HG03575 (cell line): ENCODE results near the gene SCAI.
"Not testable (repeated sequence)": the region's sequence is repeated elsewhere in the genome, so short reads cannot be mapped to it uniquely, and the experiment has no call there.

Experiments
- ATAC-seq: cut with Tn5 transposase; IDR thresholded peaks from one replicate; pipeline ENCODE4 v1.9.1; 2021; ENCODE audit not compliant: unreplicated experiment, insufficient number of reproducible peaks, low FRiP score; ENCODE audit errors: extremely low read depth

Gene SCAI

DNA sequence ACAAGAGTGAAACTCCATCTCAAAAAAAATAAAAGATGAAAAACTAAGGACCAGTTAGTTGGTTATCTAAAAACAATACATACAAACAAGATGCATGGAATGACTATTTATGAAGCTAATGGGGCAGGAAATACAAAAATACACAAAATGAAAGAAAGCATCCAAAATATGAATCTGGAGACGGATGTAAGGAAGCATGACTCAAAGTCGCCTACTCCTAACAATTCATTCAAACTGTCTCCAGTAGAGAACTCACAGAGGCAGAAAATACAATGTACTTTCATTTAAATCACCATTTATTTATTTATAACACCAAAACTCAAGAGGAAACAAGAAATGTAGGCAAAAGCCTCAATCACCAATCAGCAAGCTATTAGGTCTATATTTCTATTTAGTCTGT lies 68.4 kb downstream of the SCAI start:
- ATAC-seq: no peak

DNA sequence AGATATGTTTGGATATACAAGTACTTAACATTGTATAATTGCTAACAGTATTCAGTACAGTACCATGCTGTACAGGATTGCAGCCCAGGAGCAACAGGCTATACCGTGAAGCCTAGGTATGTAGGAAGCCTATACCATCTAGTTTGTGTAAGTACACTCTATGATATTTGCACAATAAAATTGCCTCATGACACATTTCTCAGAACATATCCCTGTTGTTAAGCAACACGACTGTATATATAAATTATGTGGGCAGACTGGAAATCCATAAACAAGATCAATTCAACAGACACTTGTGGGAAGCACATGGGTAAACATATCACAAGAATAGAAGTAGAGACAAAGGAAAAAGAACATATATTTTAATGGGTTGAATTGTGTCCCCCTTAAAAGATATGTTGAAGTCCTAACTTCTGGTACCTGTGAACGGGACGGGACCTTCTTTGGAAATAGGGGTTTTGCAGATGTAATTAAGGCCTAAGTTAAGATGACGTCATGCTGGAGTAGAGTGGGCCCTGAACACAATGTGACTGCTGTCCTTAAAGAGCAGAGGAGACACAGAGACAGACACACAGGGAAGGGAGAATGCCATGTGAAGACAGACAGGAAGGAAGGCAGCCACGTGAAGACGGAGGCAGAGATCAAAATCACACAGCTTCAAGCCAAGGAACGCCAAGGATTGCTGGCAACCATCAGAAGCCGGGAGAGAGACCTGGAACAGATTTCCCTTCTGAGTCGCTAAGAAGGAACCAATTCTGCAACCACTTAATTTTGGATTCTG lies 76.3 kb downstream of the SCAI start:
- no peak for ATAC-seq

DNA sequence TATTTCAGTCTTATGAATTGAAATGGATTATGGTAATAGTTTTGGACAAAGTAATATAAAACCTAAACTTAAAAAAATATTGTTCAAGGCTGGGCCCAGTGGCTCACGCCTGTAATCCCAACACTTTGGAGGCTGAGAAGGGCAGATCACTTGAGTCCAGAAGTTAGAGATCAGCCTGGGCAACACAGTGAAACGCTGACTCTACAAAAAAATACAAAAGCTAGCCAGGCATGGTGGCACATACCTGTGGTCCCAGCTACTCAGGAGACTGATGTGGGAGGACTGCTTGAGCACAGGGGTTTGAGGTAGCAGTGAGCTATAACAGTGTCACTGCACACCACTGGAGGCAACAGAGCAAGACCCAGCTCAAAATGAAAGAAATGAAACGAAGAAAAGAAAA lies 81.9 kb downstream of the SCAI start:
- no peak for ATAC-seq

DNA sequence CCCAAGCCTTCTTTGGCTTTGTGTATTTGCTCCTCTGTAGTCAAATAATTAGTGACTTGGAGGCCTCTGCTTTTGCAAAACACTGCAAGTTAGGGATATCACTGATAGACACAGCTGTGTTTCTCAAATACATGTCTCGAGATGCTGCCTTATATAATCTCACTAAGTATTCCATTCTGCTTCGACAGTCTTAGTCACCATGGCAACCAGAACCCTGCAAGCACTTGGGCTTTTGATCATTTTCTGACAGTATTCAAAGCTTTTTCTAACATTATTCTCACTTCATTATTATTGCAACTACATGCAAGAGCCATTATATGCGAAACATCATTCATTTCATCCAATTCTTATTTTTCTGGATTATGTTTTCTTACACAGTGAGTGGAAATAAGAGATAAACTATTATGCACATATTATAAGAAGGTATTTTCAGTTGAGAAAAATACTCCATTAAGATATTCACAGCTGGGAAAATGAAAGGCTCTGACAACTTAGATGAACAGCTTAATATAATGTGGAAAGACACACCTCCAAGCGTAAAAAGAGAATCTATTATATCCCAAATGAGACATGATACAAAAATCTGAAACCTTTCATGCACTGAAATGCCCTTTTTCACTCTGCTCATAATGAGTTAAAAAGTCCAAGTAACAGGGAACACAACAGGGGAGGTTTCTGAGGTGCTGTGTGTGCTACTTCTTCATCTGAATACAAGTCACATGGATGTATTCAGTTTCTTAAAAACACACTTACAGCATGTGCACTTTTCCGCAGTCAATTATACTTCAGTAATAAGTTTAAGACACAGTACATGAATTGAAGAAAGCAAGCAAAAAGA lies 93.9 kb downstream of the SCAI start:
- ATAC-seq: no peak

DNA sequence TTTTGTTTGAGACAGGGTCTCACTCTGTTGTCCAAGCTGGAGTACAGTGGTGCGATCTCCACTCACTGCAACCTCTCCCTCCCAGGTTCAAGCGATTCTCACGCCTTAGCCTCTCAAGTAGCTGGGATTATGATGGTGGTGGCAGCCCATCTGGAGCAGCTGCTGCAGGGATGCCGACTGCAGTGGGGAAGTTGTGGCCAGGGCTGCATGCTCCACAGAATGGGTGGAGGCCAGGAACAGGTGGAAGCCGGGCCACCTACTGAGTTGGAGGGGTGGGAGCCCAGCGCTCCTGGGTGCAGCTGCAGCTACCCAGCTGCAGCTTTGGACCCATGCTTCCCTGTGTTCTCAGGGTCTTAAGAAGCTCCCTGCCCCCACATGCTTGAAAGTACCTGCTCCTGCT lies 99.7 kb downstream of the SCAI start:
- no peak for ATAC-seq

DNA sequence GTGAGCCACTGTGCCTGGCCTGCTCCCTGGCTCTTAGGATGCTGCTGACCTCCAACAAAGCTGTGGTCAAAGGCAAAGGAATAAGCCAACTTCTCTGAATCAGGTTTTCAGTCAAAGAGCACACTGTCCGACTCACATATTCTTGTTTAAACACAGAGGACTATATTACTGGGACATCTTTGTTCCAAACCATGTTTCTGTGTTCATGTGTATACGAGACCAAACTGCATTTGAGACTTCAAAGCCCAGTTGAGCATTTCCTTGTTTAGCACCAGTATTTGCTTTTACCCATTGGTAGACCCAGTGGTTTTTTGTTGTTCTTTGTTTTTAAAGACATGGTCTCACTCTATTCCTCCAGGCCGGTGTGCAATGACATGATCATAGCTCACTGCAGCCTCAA lies 100.2 kb downstream of the SCAI start:
- no peak for ATAC-seq

DNA sequence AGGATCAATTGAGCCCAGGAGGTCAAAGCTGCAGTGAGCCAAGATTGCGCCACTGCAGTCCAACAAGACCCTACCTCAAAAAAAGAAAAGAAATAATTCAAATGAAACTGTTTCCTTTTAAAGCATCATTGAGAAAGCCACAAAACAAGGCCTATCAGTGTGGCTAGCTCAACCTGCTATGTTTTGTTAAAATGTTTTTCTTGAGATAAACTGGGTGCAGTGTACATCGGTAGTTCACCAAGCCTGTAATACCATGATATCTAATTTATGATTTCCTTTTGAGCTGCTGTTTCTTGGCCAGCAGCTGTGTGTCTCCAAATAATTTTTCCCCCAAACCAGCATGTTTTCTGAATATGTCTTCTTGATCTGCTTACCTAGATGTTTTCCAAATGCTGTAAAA lies 105.2 kb downstream of the SCAI start:
- ATAC-seq: no peak

DNA sequence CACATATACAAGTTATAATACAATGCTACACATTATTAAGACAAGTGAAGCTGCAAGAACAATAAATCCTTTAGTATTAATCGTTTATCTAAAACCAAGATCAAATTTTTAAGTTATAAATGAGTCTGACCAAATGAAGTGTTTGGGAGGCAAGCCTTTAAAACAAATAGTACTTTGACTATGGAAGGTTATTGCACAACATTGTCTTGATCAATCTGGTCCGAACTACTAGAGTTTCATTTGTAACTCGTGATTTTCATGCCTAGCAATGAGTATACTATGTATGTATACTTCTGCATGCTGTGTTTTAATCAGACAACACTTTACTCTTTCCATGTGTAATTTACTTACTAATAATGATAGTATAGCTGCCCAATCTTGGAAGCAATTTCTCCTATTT lies 115.3 kb downstream of the SCAI start:
- no peak for ATAC-seq

DNA sequence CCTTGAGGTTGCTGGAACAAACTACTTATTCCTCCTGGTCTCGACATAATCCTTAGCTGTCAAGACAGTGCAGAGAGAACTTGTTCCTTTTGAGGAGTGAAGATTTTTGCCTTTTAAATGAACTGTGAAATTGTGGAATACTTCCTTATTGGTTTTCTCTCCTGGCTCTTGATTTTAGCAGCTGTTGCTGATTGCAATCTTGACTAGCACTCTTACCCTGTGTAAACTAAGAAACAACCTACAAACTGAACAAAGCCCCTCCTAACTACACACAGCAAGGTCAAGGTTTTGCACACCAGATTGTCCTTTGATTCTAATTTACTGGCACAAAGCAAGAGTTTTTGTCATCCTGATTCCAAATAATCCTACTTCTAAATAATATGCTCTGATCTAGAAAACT lies 118.4 kb downstream of the SCAI start:
- no peak for ATAC-seq

DNA sequence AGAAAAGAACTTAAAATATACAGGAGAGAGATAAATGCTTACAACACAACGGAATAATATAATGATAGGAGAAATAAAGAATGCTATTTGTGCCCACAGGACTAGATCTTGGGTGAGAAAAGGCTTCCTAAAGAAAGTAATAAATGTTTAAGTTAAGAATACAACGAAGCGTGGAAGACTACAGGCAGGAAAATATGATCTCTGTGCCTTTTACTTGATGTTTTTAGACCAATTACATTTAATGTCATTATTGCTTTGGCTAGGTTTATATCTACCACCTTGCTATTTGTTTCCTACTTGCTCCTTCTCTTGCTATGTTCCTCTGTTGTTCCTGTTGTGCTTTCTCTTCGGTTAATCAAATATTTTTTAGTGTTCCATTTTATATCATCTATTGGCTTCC lies 122.3 kb downstream of the SCAI start:
- no peak for ATAC-seq

DNA sequence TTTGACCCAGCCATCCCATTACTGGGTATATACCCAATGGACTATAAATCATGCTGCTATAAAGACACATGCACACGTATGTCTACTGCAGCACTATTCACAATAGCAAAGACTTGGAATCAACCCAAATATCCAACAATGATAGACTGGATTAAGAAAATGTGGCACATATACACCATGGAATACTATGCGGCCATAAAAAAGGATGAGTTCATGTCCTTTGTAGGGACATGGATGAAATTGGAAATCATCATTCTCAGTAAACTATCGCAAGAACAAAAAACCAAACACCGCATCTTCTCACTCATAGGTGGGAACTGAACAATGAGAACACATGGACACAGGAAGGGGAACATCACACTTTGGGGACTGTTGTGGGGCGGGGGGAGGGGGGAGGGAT lies 127.7 kb downstream of the SCAI start:
- not testable (repeated sequence) for ATAC-seq

DNA sequence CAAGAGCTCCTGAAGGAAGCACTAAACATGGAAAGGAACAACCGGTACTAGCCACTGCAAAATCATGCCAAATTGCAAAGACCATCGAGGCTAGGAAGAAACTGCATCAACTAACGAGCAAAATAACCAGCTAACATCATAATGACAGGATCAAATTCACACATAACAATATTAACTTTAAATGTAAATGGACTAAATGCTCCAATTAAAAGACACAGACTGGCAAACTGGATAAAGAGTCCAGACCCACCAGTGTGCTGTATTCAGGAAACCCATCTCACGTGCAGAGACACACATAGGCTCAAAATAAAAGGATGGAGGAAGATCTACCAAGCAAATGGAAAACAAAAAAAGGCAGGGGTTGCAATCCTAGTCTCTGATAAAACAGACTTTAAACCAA lies 131.3 kb downstream of the SCAI start:
- not testable (repeated sequence) for ATAC-seq

DNA sequence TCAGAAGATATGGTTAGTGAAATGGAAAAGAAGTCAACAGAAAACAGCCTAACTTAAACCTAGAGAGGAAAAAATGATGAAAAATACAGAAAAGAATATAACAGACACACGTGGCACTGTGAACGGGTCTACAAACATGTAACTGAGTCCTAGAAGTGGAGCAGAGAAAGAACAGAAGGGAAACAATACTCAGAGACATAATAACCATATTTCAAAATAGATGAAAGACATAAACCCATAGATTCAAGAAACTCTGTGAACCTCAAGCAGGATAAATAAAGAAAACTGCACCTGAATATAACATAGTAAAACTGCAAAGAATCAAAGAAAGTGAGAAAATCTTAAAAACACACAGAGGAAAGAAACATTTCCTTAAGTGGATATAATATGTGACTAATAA lies 134.7 kb downstream of the SCAI start:
- ATAC-seq: no peak

DNA sequence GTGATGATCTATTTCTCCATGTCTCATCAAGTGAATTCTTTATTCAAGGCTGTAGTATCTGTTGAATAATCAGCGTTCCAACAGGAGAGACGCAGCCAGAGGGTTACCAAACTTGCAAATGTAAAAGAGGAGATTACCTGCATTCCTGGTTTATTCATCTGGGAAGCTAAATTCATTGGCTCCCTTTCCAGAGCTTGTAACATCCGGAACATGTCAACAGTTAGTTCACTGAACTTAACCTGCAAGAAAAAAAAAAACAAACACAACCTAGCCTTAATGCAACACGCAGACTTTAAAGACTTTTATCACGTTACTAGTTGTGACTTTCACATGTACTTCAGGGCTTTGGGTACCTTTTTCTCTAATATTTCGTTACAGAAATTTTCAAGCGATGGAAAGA lies 140.0 kb downstream of the SCAI start:
- no peak for ATAC-seq

DNA sequence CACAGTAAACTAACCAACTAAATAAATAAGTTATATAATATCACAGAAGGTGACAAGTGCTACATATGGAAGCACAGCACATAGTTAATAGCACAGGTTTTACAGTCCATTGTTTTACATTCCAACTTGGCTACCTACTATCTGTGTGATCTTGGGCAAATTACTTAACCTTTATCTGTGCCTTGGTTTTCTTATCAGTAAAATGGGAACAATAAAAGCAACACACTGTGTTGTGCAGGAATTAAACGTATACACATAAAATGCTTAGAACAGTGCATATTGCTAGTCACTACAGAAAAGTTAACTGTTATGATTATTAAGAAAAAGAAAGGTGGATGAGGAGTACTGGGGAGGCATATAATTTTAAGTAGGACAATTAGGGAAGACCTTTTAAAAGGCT lies 159.6 kb downstream of the SCAI start:
- ATAC-seq: no peak

DNA sequence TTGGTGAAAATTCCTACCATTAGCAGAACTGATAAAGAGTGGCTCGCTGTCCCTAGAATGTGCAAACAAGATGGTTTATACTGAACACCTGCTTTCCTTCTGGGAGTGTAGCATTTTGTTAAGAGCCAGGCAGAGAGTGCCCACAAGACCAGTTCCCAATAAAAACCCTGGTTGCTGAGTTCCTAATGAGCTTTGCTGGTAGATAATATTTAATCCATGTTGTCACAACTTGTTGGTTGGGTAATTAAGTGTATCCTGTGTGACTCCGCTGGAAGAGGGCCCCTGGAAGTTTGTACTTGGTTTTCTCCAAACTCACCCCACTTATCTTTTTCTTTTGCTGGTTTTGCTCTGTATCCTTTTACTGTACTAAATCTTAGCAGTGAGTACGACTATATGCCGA lies 162.9 kb downstream of the SCAI start:
- no peak for ATAC-seq

DNA sequence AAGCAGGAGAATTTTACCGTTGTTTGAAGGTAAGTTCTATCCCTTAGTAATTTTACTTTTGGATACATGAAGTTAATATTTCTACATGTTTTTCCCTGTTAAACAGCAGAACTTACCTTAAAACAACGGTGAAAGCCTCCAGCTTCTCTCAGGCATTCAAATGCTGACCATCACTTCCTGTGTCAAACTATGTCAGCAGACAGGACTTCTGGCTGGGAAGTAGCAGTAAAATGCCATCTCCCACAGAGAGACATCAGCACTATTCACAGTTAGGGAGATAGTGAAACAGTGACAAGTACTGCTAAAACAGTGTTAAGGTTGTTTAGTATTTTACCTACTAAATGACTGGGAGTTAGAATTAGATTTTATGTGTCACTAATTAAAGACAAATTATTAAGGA lies 168.2 kb downstream of the SCAI start:
- no peak for ATAC-seq

DNA sequence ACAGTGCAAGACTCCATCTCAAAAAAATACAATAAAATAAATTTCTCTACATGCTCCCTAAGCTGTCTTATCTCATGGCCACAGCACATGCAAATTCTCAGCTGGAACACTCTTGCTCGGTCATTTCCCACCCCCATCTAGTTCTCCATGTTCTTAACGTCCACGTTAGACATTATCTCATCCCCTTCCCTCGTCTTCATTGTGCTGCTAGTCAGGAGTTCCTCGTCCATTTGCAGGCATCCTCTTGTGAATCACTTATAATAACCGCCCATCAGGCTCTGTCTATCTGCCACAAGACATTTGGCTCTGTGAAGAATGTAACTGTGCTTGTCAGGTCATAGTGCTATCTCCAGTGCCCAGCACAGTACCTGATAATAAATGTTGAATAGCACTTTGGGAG lies 169.5 kb downstream of the SCAI start:
- no peak for ATAC-seq

DNA sequence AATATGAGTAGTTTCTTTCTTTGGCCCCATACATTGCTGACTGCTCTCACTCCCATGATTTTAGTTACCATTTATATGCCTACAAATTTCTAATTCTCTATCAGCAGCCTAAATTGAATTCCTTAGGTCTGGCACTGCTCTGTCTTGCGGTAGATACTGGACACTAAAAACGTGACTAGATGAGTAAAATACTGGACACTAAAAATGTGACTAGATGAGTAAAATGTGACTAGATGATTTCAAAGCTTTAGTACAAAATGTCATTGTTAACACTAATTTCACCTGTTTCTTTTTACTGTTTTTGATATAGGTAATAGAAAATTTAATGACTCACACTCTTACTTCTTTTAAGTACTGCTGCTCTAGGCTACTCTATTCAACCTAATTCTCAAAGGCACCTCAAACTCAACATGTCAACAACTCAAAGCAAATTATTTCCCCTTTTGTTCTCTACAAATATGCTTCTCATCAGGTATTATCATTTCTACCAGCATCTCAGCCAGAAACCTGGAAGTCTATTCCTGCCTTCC lies 171.0 kb downstream of the SCAI start:
- no peak for ATAC-seq

DNA sequence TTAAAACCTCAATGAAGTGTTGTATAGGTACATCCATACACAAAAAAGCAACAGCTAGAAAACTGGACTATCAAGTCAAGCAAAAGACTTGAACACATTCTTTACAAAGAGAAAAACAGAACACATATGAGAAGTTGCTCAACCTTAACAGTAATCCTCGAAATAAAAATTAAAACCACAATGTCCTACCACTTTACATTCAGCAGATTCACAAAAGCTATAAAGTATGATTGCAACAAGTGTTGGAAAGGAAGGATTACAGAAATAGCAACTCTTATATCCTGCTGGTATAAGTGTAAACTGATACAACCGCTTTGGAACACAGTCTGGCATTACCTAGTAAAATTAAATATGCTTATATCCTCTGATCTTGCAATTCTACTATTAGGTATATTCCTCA lies 173.9 kb downstream of the SCAI start:
- ATAC-seq: no peak
